SK-N-MC (cell line): ENCODE measurements around the gene IL17C.
A peak's percentile ranks its signal among the peaks of the same experiment; 100 is the strongest.

Experiments
- DNase-seq: peaks from one replicate; pipeline ENCODE4 v3.0.0-alpha.2; 2011; ENCODE audit warnings: low read depth, low spot score
- H3K27ac ChIP-seq: fragments of 200-600 bp; sonication (generic); 2 replicates; pipeline ENCODE4 v1.5.1; 2016; ENCODE audit warnings: mixed run types
- H3K36me3 ChIP-seq: fragments of 200-600 bp; sonication (generic); 2 replicates; pipeline ENCODE4 v1.6.1; 2017; ENCODE audit warnings: antibody characterized with exemption, low read length, mixed read lengths; ENCODE audit not compliant: insufficient read depth
- H3K4me3 ChIP-seq: fragments of 200-600 bp; sonication (generic); 2 replicates; pipeline ENCODE4 v1.5.1; 2016
- H3K9ac ChIP-seq: fragments of 200-600 bp; sonication (generic); 2 replicates; pipeline ENCODE4 v1.8.0; 2017; ENCODE audit warnings: mixed run types, mixed read lengths; ENCODE audit not compliant: insufficient read length
- H3K9me3 ChIP-seq: fragments of 200-600 bp; sonication (generic); 2 replicates; pipeline ENCODE4 v1.6.1; 2017; ENCODE audit warnings: low read depth, mild to moderate bottlenecking, antibody characterized with exemption, low read length, moderate library complexity, mixed read lengths
- EZH2 ChIP-seq: fragments of 200-600 bp; sonication (generic); IDR thresholded peaks from one replicate; pipeline ENCODE4 v1.6.1; 2017; ENCODE audit warnings: antibody characterized with exemption
- FOXP2 ChIP-seq: optimal IDR thresholded peaks from 2 replicates; pipeline ENCODE3; 2011; ENCODE audit warnings: mild to moderate bottlenecking, moderate library complexity; ENCODE audit not compliant: insufficient read depth; ENCODE audit errors: extremely low read length, control extremely low read depth
- POLR2AphosphoS5 ChIP-seq: IDR thresholded peaks from 2 replicates; pipeline ENCODE4 v1.6.1; 2012; ENCODE audit warnings: mild to moderate bottlenecking, low read depth, low read length, borderline replicate concordance

Gene IL17C

GRCh38 chr16:88655733-88656281 is 17.4 kb downstream of the IL17C start:
- H3K27ac ChIP-seq: no peak overlapping the region
- H3K36me3 ChIP-seq: no peaks in the 10 kb centered on the region; the same call in 1 of the 2 replicates
- no peak for TF ChIP-seq FOXP2
- TF ChIP-seq EZH2: no peak
- no peak for TF ChIP-seq POLR2AphosphoS5
- H3K9ac ChIP-seq: no peak overlapping the region
- no peak for DNase-seq
- no peaks in the 10 kb centered on the region for H3K9me3 ChIP-seq
- H3K4me3 ChIP-seq: no peak overlapping the region

GRCh38 chr16:88656291-88656980 is 18.1 kb downstream of the IL17C start:
- H3K36me3 ChIP-seq: no peaks in the 10 kb centered on the region; the same call in 1 of the 2 replicates
- no peak overlapping the region for H3K4me3 ChIP-seq
- H3K27ac ChIP-seq: no peak overlapping the region
- TF ChIP-seq EZH2: no peak
- H3K9ac ChIP-seq: no peak overlapping the region
- no peak for DNase-seq
- H3K9me3 ChIP-seq: no peaks in the 10 kb centered on the region

GRCh38 chr16:88657371-88657770 is 19.0 kb downstream of the IL17C start:
- no peaks in the 10 kb centered on the region; the same call in 1 of the 2 replicates for H3K36me3 ChIP-seq
- no peak overlapping the region for H3K4me3 ChIP-seq
- no peak for DNase-seq
- H3K9me3 ChIP-seq: no peaks in the 10 kb centered on the region
- TF ChIP-seq EZH2 (no peak), FOXP2 (no peak), POLR2AphosphoS5 (no peak)
- no peak overlapping the region for H3K9ac ChIP-seq
- no peak overlapping the region for H3K27ac ChIP-seq

GRCh38 chr16:88658714-88659113 is 20.3 kb downstream of the IL17C start:
- DNase-seq: no peak
- Histone ChIP-seq H3K4me3 (no peak overlapping the region), H3K9me3 (no peaks in the 10 kb centered on the region), H3K36me3 (no peaks in the 10 kb centered on the region; the same call in 1 of the 2 replicates), H3K9ac (no peak overlapping the region), H3K27ac (no peak overlapping the region)
- no peak for TF ChIP-seq FOXP2
- TF ChIP-seq EZH2: no peak
- TF ChIP-seq POLR2AphosphoS5: no peak

GRCh38 chr16:88659160-88659559 is 20.8 kb downstream of the IL17C start:
- no peaks in the 10 kb centered on the region; the same call in 1 of the 2 replicates for H3K36me3 ChIP-seq
- H3K9ac ChIP-seq: no peak overlapping the region
- H3K27ac ChIP-seq: no peak overlapping the region
- H3K9me3 ChIP-seq: no peaks in the 10 kb centered on the region
- no peak overlapping the region for H3K4me3 ChIP-seq
- TF ChIP-seq FOXP2 (no peak), POLR2AphosphoS5 (no peak), EZH2 (no peak)
- no peak for DNase-seq

GRCh38 chr16:88661468-88661867 is 23.1 kb downstream of the IL17C start:
- peak overlapping the region; percentile 40; the same call in 1 of the 2 replicates for H3K4me3 ChIP-seq
- no peak overlapping the region for H3K27ac ChIP-seq
- no peak overlapping the region for H3K9ac ChIP-seq
- DNase-seq: no peak
- H3K9me3 ChIP-seq: no peaks in the 10 kb centered on the region
- no peaks in the 10 kb centered on the region; the same call in 1 of the 2 replicates for H3K36me3 ChIP-seq
- TF ChIP-seq POLR2AphosphoS5 (no peak), FOXP2 (no peak), EZH2 (no peak)

- Histone ChIP-seq H3K9me3 (no peaks in the 10 kb centered on the region), H3K36me3 (no peaks in the 10 kb centered on the region; the same call in 1 of the 2 replicates), H3K4me3 (peak overlapping the region; percentile 83), H3K27ac (0 out of 2 replicates have a peak overlapping the region, but pooled peaks have one; percentile 36), H3K9ac (peak overlapping the region; percentile 76)
- DNase-seq: no peak
- no peak for TF ChIP-seq EZH2
Observed at GRCh38 chr16:88662222-88662842, 24.0 kb downstream of the IL17C start.

- H3K27ac ChIP-seq: peak within 1 kb of the TSS; percentile 36; the same call in 1 of the 2 replicates
- H3K36me3 ChIP-seq: no peaks in the 10 kb centered on the region; the same call in 1 of the 2 replicates
- H3K9ac ChIP-seq: peak within 1 kb of the TSS; percentile 76
- no peaks in the 10 kb centered on the region for H3K9me3 ChIP-seq
- TF ChIP-seq EZH2 (no peak), FOXP2 (no peak), POLR2AphosphoS5 (peak; percentile 91)
- H3K4me3 ChIP-seq: peak within 1 kb of the TSS; percentile 83
- DNase-seq: peak; percentile 37
Observed at GRCh38 chr16:88662843-88663606, 24.7 kb downstream of the IL17C start, which contains the start of gene MVD. Gene MVD, minus strand, starts transcription at chr16:88663091. Its CDS starts 11 bp downstream, at chr16:88663080.
